ENCODE data around the gene PPIL6. TPM values are rescaled to one million over a fixed set of nuclear protein-coding genes. Genes with fewer than 3 reads are reported as not detected.
"Not testable (repeated sequence)": the region's sequence is repeated elsewhere in the genome, so short reads cannot be mapped to it uniquely, and the experiment has no call there.

Gene PPIL6
- polyA plus RNA-seq, 6 donors from 2014 or later = 1.1 to 3.9 (median 2.4) TPM

- H3K9me3 Mint-ChIP-seq; ATAC-seq (ENCODE audit: low read depth in 2 of 2); DNase-seq; H3K27me3 Mint-ChIP-seq: not testable (repeated sequence)
- peaks cover 47 to 81% (median 59%) of the 10 kb centered on the region in 3 donors for H3K4me1 Mint-ChIP-seq
- H3K4me3 Mint-ChIP-seq = peak overlapping the region in 1 of 8 donors; percentile 56
- H3K27ac Mint-ChIP-seq = peak overlapping the region in 4 of 6 donors; percentile 81 to 100 (median 98)
- H3K36me3 Mint-ChIP-seq = peaks cover 17 to 19% of the 10 kb centered on the region in 2 donors
Observed at GRCh38 chr6:109461205-109461604, 20.8 kb upstream of the PPIL6 start.

GRCh38 chr6:109460161-109460829, 19.9 kb upstream of the PPIL6 start:
- H3K4me1 Mint-ChIP-seq = peaks cover 43 to 72% (median 54%) of the 10 kb centered on the region in 3 donors
- H3K4me3 Mint-ChIP-seq = peak overlapping the region in 1 of 8 donors; percentile 36
- DNase-seq (no peak), ATAC-seq (ENCODE audit: low read depth in 2 of 2) (no peak)
- H3K36me3 Mint-ChIP-seq = peaks cover 9 to 15% of the 10 kb centered on the region in 2 donors
- peaks cover 0 to 9% (median 0%) of the 10 kb centered on the region in 7 donors for H3K9me3 Mint-ChIP-seq
- H3K27me3 Mint-ChIP-seq = no peaks in the 10 kb centered on the region
- H3K27ac Mint-ChIP-seq = peak overlapping the region; percentile 78 to 100 (median 96)

- Mint-ChIP-seq H3K27ac (peak overlapping the region; percentile 90 to 100 (median 96)), H3K4me3 (peak overlapping the region; percentile 3 to 100 (median 56)), H3K27me3 (no peaks in the 10 kb centered on the region), H3K9me3 (peaks cover 0 to 10% (median 0%) of the 10 kb centered on the region in 7 donors), H3K36me3 (peaks cover 8 to 13% of the 10 kb centered on the region in 2 donors), H3K4me1 (peaks cover 53 to 72% (median 61%) of the 10 kb centered on the region in 3 donors)
- DNase-seq (peak; percentile 82), ATAC-seq (ENCODE audit: low read depth in 2 of 2) (peak; percentile 17 to 19)
Observed at GRCh38 chr6:109458774-109459531, 18.5 kb upstream of the PPIL6 start.

- peak overlapping the region; percentile 3 to 100 (median 96) for H3K4me3 Mint-ChIP-seq
- peak overlapping the region; percentile 89 to 100 (median 97) for H3K27ac Mint-ChIP-seq
- H3K4me1 Mint-ChIP-seq = peaks cover 57 to 81% (median 74%) of the 10 kb centered on the region in 3 donors
Observed at GRCh38 chr6:109457562-109457996, 17.2 kb upstream of the PPIL6 start.

GRCh38 chr6:109456710-109457561, 16.5 kb upstream of the PPIL6 start:
- Mint-ChIP-seq H3K4me1 (peaks cover 57 to 81% (median 74%) of the 10 kb centered on the region in 3 donors), H3K9me3 (peaks cover 0 to 10% (median 0%) of the 10 kb centered on the region in 7 donors)

More at GRCh38 chr6:109457562-109457996, 17.2 kb upstream of the PPIL6 start:
- H3K9me3 Mint-ChIP-seq = peaks cover 0 to 10% (median 0%) of the 10 kb centered on the region in 7 donors
- H3K36me3 Mint-ChIP-seq = peaks cover 8 to 13% of the 10 kb centered on the region in 2 donors
- ATAC-seq (ENCODE audit: low read depth in 2 of 2) (no peak), DNase-seq (no peak)
- no peaks in the 10 kb centered on the region for H3K27me3 Mint-ChIP-seq

GRCh38 chr6:109456111-109456583, 15.7 kb upstream of the PPIL6 start:
- Mint-ChIP-seq H3K36me3 (peaks cover 0 to 3% of the 10 kb centered on the region in 2 donors), H3K4me1 (peaks cover 59 to 84% (median 77%) of the 10 kb centered on the region in 3 donors), H3K27ac (peak overlapping the region; percentile 96 to 100 (median 100)), H3K4me3 (peak overlapping the region; percentile 85 to 100 (median 98)), H3K9me3 (peaks cover 0 to 7% (median 0%) of the 10 kb centered on the region in 7 donors), H3K27me3 (no peaks in the 10 kb centered on the region)
- DNase-seq (no peak), ATAC-seq (ENCODE audit: low read depth in 2 of 2) (no peak)

More at GRCh38 chr6:109456710-109457561, 16.5 kb upstream of the PPIL6 start:
- Mint-ChIP-seq H3K27ac (peak overlapping the region; percentile 89 to 100 (median 97)), H3K36me3 (peaks cover 4 to 8% of the 10 kb centered on the region in 2 donors), H3K4me3 (peak overlapping the region; percentile 85 to 100 (median 98)), H3K27me3 (no peaks in the 10 kb centered on the region)
- ATAC-seq (ENCODE audit: low read depth in 2 of 2) = no peak
- no peak for DNase-seq

- Mint-ChIP-seq H3K9me3 (peaks cover 0 to 3% (median 0%) of the 10 kb centered on the region in 7 donors), H3K4me1 (peaks cover 63 to 84% (median 81%) of the 10 kb centered on the region in 3 donors), H3K4me3 (peak within 1 kb of the TSS; percentile 94 to 100 (median 99)), H3K27me3 (no peaks in the 10 kb centered on the region), H3K27ac (peak within 1 kb of the TSS; percentile 100), H3K36me3 (no peaks in the 10 kb centered on the region)
- ATAC-seq (ENCODE audit: low read depth in 2 of 2) (peak; percentile 55 to 57), DNase-seq (peak; percentile 94)
Observed at GRCh38 chr6:109455437-109456110, 15.1 kb upstream of the PPIL6 start, which contains the start of gene MICAL1. TSS of gene MICAL1 (minus strand) at chr6:109455772. CDS start at chr6:109454196, 1,576 bp downstream.

- DNase-seq (peak; percentile 96), ATAC-seq (ENCODE audit: low read depth in 2 of 2) (peak; percentile 62 to 65)
- peaks cover 0 to 3% (median 0%) of the 10 kb centered on the region in 7 donors for H3K9me3 Mint-ChIP-seq
- peak overlapping the region; percentile 94 to 100 (median 99) for H3K4me3 Mint-ChIP-seq
- H3K4me1 Mint-ChIP-seq = peaks cover 63 to 89% (median 84%) of the 10 kb centered on the region in 3 donors
- H3K27me3 Mint-ChIP-seq = no peaks in the 10 kb centered on the region
- peak overlapping the region; percentile 100 for H3K27ac Mint-ChIP-seq
- H3K36me3 Mint-ChIP-seq = no peaks in the 10 kb centered on the region
Observed at GRCh38 chr6:109454496-109455436, 14.3 kb upstream of the PPIL6 start.

GRCh38 chr6:109453594-109454495, 13.4 kb upstream of the PPIL6 start:
- no peak for ATAC-seq (ENCODE audit: low read depth in 2 of 2)
- no peaks in the 10 kb centered on the region for H3K36me3 Mint-ChIP-seq
- H3K9me3 Mint-ChIP-seq = peaks cover 0 to 3% (median 0%) of the 10 kb centered on the region in 7 donors
- peak overlapping the region; percentile 94 to 100 (median 99) for H3K4me3 Mint-ChIP-seq
- no peaks in the 10 kb centered on the region for H3K27me3 Mint-ChIP-seq
- H3K4me1 Mint-ChIP-seq = peaks cover 57 to 89% (median 84%) of the 10 kb centered on the region in 3 donors
- peak overlapping the region; percentile 100 for H3K27ac Mint-ChIP-seq
- no peak for DNase-seq

- H3K36me3 Mint-ChIP-seq = no peaks in the 10 kb centered on the region
- peak overlapping the region in 6 of 8 donors; percentile 94 to 100 (median 98) for H3K4me3 Mint-ChIP-seq
- H3K4me1 Mint-ChIP-seq = peaks cover 59 to 88% (median 84%) of the 10 kb centered on the region in 3 donors
Observed at GRCh38 chr6:109453156-109453555, 12.7 kb upstream of the PPIL6 start.

More at GRCh38 chr6:109453156-109453555, 12.7 kb upstream of the PPIL6 start:
- H3K9me3 Mint-ChIP-seq = peaks cover 0 to 3% (median 0%) of the 10 kb centered on the region in 7 donors
- H3K27ac Mint-ChIP-seq = peak overlapping the region in 5 of 6 donors; percentile 100
- H3K27me3 Mint-ChIP-seq = no peaks in the 10 kb centered on the region
- ATAC-seq (ENCODE audit: low read depth in 2 of 2) = no peak
- no peak for DNase-seq
